ENCODE measurements around the gene PALLD. TPM values are rescaled to one million over a fixed set of nuclear protein-coding genes. Genes with fewer than 3 reads are reported as not detected.

The PALLD gene
- total RNA-seq, 1 experiment from 2014 or later: 26.7 TPM

DNA sequence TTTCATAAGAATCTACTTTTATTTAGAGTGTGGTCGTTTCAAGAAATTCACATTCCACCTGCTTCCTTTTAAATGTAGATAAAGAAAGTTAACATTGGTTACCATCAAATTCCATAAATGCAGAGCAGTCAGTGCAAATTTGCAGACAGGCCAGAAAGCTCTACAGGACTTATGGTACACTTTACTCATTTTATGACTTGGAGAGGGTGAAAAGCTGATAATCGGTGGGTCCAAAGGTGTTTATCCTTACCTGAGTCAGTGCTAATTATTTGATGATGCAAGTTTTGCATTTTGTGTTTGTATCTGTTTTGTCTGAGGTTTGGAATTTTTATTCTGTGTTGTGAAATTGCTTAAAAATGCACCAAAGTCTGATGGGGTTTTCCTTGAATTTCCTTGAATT lies 193.3 kb downstream of the PALLD start:
- TF ChIP-seq EZH2 (IDR thresholded peaks at IDR 0.05; ENCODE audit: low read length, unreplicated experiment) (no peak), EZH2phosphoT487 (IDR thresholded peaks at IDR 0.05; ENCODE audit: borderline replicate concordance, low read length) (no peak)
- TF ChIP-seq, protein P1, sequence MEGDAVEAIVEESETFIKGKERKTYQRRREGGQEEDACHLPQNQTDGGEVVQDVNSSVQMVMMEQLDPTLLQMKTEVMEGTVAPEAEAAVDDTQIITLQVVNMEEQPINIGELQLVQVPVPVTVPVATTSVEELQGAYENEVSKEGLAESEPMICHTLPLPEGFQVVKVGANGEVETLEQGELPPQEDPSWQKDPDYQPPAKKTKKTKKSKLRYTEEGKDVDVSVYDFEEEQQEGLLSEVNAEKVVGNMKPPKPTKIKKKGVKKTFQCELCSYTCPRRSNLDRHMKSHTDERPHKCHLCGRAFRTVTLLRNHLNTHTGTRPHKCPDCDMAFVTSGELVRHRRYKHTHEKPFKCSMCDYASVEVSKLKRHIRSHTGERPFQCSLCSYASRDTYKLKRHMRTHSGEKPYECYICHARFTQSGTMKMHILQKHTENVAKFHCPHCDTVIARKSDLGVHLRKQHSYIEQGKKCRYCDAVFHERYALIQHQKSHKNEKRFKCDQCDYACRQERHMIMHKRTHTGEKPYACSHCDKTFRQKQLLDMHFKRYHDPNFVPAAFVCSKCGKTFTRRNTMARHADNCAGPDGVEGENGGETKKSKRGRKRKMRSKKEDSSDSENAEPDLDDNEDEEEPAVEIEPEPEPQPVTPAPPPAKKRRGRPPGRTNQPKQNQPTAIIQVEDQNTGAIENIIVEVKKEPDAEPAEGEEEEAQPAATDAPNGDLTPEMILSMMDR (conservative IDR thresholded peaks at IDR 0.05; ENCODE audit: low read depth, low read length): no peak
- no peaks in the 10 kb centered on the region for H3K9me3 ChIP-seq (ENCODE audit: low read length)
- H3K79me2 ChIP-seq (ENCODE audit: low read length): no peaks in the 10 kb centered on the region
- no TSS peak for BruUV-seq (replicated peaks)
- intact Hi-C loops (cut with micrococcal nuclease): loop anchor here (10.0 kb wide), 2 partner anchors 55 to 145 kb away; no protein-coding TSS in a partner anchor
- H3K9ac ChIP-seq (ENCODE audit: low read length): no peak overlapping the region
- H3F3A ChIP-seq (ENCODE audit: low read length, unreplicated experiment): no peaks in the 10 kb centered on the region
- H3K4me3 ChIP-seq (ENCODE audit: low read length): no peak overlapping the region
- H3K27me3 ChIP-seq (ENCODE audit: low read length): no peaks in the 10 kb centered on the region
- H4K20me1 ChIP-seq (ENCODE audit: low read length): no peaks in the 10 kb centered on the region
- POLR2A ChIA-PET (ENCODE audit: unreplicated experiment): no interaction called here
- ATAC-seq: no peak
- H3K36me3 ChIP-seq (ENCODE audit: low read depth, low read length): no peaks in the 10 kb centered on the region
- no peak overlapping the region for H3K27ac ChIP-seq (ENCODE audit: low read length)
- H2AFZ ChIP-seq (ENCODE audit: low read length): no peak overlapping the region
- H3K9me2 ChIP-seq (replicated peaks; ENCODE audit: low read length): no peaks in the 10 kb centered on the region
- CTCF ChIA-PET: no interaction called here
- DNase-seq: no peak
- H3K4me2 ChIP-seq (ENCODE audit: low read length): no peak overlapping the region
- peaks cover 26% of the 10 kb centered on the region for H3K4me1 ChIP-seq (ENCODE audit: insufficient read depth, low read length)

DNA sequence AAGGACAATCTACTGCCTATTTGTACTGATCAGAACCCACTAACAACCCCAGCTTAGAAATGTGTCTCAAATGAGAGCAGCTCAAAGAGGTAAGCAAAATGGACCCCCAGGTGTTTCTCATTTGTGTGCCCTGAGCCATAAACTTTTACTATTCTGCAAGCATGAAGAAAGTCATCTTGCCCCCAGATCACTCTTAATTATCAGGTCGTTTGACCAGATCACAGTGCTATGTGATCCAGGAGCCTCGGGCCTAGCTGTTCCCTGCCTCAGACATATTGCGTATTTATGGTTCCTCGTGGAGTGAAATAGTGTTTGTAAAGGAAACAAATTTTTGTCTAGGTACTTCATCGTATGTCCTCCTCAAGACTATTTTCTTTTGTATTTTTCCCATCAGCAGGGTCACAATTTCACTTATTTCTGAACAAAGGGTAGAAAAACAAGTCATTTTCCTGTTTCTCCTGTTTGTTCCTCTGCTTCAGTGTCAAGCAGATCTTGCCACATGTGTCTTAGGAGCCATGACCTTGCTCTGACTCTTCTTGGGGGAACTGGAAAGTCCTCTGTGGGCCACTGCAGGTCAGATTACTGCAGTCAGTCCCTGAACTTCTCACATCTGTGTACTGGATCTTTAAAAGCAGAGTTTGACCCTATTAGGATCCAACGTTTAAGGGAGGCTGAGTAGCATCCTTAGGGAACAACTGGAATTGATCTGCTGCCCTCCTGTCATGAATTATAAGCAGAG lies 194.9 kb downstream of the PALLD start:
- Histone ChIP-seq H3K4me1 (ENCODE audit: insufficient read depth, low read length) (peaks cover 28% of the 10 kb centered on the region), H3K27me3 (ENCODE audit: low read length) (no peaks in the 10 kb centered on the region), H3K9ac (ENCODE audit: low read length) (no peak overlapping the region), H3K27ac (ENCODE audit: low read length) (no peak overlapping the region), H3K9me2 (replicated peaks; ENCODE audit: low read length) (no peaks in the 10 kb centered on the region), H2AFZ (ENCODE audit: low read length) (no peak overlapping the region), H3K4me3 (ENCODE audit: low read length) (no peak overlapping the region), H3K36me3 (ENCODE audit: low read depth, low read length) (peaks cover under 1% of the 10 kb centered on the region; the same call in 1 of the 2 replicates), H3F3A (ENCODE audit: low read length, unreplicated experiment) (no peaks in the 10 kb centered on the region), H3K4me2 (ENCODE audit: low read length) (no peak overlapping the region), H4K20me1 (ENCODE audit: low read length) (no peaks in the 10 kb centered on the region), H3K9me3 (ENCODE audit: low read length) (no peaks in the 10 kb centered on the region), H3K79me2 (ENCODE audit: low read length) (no peaks in the 10 kb centered on the region)
- intact Hi-C loops (cut with micrococcal nuclease): loop anchor here (10.0 kb wide), 2 partner anchors 57 to 143 kb away; no protein-coding TSS in a partner anchor
- TF ChIP-seq EZH2 (IDR thresholded peaks at IDR 0.05; ENCODE audit: low read length, unreplicated experiment) (no peak), EZH2phosphoT487 (IDR thresholded peaks at IDR 0.05; ENCODE audit: borderline replicate concordance, low read length) (no peak)
- TF ChIP-seq, protein P1 (conservative IDR thresholded peaks at IDR 0.05; ENCODE audit: low read depth, low read length): no peak
- DNase-seq (no peak), ATAC-seq (no peak)
- CTCF ChIA-PET: no interaction called here
- no TSS peak for BruUV-seq (replicated peaks)
- POLR2A ChIA-PET (ENCODE audit: unreplicated experiment): no interaction called here
